Left renal cortex interstitium (tissue), 4 donors: Measurements from ENCODE around the gene COL26A1. TPM values are rescaled to one million over a fixed set of nuclear protein-coding genes. Genes with fewer than 3 reads are reported as not detected.

Experiments
- DNase-seq, 4 donors: peaks; one replicate each; pipeline ENCODE4 v3.0.0-alpha.2; 2013; ENCODE audit warnings: low read depth in 4 of 4, low spot score in 2 of 4, missing footprints in 1 of 4
- polyA plus RNA-seq, 4 donors: library from polyadenylated mRNA; unstranded; fragments of 120-200 nt; gene quantifications; one replicate each; pipeline ENCODE4 v1.2.1, GENCODE V29; 2013; ENCODE audit not compliant: insufficient read length in 4 of 4

COL26A1 gene
- polyA plus RNA-seq, 4 donors, result 23.1 to 36.3 (median 29.9) TPM

DNA sequence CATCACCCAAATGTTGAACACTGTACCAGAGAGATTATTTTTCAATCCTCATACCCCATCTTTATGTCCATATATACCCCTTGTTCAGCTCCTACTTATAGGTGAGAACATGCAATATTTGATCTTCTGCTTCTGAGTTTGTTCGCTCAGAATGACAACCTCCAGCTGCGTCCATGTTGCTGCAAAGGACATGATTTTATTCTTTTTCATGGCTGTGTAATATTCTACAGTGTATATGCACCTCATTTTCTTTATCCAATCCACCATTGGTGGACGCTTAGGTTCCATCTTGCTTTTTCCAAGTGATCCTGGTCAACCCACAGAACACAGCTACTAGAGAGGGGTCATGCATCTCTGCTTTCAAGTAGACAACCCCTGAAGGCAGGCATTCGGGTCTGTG is 166.9 kb downstream of the COL26A1 start:
- no peak for DNase-seq

DNA sequence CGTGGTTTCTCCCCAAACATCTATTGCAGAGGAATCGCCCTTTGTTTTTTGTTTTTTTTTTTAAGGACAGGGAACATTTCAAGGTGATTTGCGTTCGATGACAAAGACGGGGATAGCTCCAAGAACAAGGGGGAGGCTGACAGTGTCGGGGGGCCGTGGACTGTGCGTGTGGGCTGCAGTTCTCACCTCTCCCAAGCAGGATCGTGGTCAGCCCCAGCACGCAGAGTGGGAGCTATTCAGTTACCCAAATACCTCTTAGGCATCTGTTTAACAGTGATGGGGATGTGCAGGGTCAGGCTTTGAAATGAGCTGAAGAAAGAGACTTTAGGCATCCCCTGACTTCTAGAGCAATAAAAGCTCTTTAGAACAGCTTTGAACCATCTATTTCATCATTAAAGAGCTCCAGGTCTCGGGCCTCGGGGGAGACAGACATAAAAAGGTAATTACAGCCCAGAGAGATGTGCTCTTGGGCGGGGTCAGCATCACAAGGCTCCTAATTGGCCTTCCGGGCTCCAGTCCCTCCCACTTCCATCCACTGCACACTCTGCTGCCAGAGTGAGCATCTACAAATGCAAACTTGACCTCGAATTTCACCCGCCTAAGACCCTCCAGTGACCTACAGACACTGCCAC is 169.2 kb downstream of the COL26A1 start:
- DNase-seq, result peak in 1 of 4 donors; percentile 21

DNA sequence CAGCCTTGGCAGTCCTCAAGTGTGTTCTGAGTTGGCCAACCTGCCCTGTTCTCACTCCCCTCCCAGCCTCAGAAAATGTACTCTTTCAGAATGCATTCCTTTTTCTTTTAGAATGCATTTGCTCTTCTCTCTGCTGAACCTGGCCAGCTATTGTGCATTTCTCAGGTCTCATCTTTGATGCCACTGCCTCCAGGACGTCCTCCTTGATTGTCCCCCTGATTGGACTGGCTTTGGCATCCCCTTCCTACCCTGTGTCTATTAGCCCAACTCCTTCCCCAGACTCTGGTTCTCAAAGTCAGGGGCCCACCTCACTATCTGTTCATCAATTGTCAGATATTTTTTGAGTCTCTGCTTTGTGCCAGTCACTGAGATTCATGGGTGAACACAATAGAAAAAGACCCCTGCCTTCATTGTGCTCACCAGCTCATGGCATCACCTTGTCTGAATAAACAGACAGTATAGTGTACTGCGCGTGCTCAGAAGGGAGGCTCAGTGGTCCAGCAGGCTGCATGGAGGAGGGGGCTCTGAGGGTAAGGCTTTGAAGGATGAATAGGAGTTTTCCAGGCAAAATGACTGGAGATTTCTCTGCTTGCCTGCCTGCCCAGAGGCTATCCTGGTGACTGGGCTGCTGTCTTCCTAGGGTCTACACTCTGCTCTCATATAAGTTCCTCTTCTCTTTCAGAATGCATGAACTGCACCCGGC is 169.9 kb downstream of the COL26A1 start:
- no peak for DNase-seq

DNA sequence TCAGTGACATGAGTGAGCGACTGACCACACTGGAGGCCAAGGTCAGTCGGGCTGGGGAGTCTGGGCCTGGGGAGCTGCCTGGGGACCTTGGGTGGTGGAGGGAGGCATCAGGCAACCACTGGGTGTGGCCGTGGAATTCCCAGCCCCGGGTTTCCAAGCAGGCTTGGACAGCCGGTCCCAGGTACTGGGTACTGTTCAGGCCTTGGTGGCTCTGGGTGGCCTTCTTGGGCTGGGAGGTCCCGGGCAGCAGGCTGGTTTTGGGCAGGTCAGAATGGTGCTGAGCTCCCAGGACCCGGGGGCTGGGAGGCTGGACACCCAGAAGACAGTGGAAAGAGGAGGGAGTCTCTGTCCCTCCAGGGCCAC is 170.4 kb downstream of the COL26A1 start:
- DNase-seq, result no peak

DNA sequence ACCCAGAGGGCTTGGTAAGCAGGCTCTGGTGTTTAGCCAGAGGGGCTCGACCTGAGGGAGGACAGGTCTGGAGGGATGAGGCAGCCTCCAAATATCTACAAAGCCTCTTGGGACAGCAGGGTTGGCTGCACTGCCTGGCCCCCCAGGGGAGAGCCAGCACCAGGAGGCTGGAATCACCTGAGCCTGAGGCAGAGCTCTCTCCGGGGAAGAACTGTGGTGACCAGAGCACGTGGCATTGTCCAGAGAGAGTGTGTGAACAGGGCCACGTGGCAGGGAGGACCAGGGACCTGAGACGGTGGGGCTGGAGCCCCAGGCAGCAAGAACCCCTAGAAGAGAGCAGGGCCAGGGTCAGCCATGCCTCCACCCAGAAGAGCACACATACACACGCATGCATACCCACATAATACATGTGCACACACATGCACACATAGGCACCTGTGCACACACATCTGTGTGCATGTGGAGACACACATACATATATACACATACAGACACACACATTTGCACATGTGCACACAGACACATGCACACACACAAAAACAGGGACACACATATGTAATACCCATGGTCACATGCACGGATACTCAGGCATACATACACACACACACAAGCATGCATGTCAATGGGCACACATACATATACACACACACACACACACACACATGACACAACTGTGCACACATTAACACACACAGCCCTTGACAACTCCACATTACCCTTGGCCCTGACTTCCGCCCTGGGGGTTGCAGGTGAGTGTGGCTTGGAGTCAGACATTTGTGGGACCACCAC is 171.5 kb downstream of the COL26A1 start:
- no peak for DNase-seq

GRCh38 chr7:101534873-101535272 is 172.2 kb downstream of the COL26A1 start:
- DNase-seq, result no peak

DNA sequence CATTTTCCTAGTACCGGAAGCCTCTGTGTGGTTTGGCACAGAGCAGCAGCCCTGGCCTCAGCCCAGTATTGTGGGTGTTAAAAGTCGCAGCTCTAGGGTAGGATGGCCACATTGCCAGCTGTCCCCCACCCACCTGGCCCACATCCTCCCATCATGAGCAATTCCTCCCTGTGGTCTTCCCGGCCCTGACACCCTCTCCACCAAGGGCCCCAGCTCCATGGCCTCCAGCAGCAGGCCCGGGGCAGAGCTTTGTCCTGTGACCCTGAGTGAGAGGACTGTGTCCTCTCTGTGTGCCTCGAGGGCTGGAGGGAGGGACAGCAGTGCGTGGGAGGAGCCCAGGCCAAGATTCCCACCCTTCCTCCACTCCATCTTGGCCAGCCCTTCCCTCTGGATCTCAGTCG is 172.7 kb downstream of the COL26A1 start:
- no peak for DNase-seq

- no peak for DNase-seq
These were observed 173.6 kb downstream of the COL26A1 start for GRCh38 chr7:101536232-101536631.

- DNase-seq, result no peak
These were observed 174.0 kb downstream of the COL26A1 start for GRCh38 chr7:101536668-101537067.

GRCh38 chr7:101537205-101537604 is 174.5 kb downstream of the COL26A1 start:
- DNase-seq, result no peak

- DNase-seq, result no peak
These were observed 175.4 kb downstream of the COL26A1 start for GRCh38 chr7:101537935-101538595.

- no peak for DNase-seq
These were observed 176.2 kb downstream of the COL26A1 start for GRCh38 chr7:101538596-101539459.

DNA sequence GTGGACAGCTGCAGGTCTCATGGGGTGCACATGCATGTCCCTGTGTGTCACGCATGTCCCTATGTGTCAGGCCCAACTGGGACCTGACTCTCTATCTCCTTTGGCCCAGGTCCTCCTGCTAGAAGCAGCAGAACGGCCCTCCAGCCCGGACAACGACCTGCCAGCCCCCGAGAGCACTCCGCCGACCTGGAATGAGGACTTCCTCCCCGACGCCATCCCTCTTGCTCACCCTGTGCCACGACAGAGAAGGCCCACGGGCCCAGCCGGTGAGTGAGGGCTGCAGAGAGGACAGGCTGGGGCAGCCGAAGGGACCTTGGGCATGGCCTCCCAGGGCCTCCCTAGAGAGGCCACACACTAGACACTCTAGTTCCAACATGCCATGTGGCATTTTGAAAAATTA is 177.1 kb downstream of the COL26A1 start:
- DNase-seq, result no peak

DNA sequence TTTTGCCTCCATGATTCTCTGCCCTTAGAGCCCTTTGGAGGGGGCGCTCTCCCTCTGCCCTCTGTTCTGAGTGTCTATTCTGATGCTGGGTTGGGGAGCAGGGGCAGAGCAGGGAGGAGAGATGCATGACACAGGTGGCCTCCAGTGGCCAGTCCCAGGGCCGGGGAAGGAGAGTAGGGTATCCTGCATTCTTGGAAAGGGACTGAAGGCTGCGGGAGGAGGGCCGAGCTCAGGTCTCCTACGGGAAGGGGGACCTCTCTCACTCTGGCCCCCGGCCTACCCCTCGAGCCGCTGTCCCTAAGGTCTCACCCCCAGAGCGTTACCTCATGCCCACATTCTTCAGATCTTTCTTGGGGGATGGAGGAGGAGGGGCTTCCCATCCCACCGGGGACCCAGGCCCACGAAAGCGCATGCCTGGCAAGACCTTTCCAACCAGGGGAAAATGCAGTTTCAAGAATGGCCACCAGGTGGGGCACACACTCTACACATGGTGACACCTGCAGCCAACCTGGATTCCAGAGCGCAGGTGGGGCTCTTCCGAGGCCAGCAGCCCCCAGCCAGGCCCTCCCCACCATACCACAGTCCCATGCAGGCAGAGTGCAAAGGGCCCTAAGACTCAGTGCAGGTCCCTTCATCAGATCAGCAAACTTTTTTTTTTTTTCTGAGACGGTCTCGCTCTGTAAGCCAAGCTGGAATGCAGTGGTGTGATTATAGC is 180.0 kb downstream of the COL26A1 start:
- DNase-seq, result peak in 1 of 4 donors; percentile 64

- no peak for DNase-seq
These were observed 180.6 kb downstream of the COL26A1 start for GRCh38 chr7:101543242-101543766.

DNA sequence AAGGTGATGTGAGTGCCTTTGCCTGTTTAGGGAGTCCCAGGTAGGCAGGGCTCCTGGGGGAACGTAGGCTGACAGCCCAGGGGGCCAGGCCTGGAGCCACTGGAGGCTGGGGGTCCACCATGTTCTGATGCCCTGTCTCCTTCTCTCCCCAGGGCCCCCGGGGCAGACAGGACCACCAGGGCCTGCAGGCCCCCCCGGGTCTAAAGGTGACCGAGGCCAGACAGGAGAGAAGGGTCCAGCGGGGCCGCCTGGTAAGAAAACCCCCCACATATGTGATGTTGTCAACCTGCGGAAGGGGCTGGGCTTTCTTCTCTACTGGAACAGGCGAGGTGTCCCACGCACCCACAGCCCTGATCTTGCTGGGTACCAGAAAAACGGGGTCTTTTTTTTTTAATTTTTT is 181.2 kb downstream of the COL26A1 start:
- no peak for DNase-seq

GRCh38 chr7:101545441-101546190 is 182.9 kb downstream of the COL26A1 start:
- no peak for DNase-seq

DNA sequence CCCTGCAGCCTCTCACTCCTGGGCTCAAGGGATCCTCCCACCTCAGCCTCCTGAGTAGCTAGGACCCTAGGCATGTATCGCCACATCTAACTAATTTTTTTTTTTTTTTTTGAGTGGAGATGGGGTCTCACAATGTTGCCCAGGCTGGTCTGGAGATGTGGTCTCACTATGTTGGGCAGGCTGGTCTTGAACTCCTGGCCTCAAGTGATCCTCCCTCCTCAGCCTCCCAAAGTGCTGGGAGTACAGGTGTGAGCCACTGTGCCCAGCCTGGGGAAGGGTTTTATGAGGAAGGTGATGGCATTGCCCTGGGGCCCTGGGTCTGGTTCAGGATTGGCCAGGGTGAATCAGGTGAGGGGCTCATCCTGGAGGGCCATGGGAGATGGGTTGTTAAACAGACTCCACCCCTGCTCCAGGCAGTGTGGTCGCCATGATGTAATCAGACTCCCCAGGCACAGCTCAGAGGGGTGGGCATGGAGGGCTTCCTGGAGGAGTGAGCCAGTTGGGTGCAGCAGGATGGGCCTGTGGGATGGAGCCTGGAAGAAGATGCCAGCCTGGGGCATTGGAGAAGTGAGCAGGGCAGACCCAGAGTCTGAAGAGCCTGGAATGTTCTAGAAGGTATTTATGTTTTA is 183.7 kb downstream of the COL26A1 start:
- DNase-seq, result no peak
